ENCODE data around the gene METAP1D.

Gene METAP1D

DNA sequence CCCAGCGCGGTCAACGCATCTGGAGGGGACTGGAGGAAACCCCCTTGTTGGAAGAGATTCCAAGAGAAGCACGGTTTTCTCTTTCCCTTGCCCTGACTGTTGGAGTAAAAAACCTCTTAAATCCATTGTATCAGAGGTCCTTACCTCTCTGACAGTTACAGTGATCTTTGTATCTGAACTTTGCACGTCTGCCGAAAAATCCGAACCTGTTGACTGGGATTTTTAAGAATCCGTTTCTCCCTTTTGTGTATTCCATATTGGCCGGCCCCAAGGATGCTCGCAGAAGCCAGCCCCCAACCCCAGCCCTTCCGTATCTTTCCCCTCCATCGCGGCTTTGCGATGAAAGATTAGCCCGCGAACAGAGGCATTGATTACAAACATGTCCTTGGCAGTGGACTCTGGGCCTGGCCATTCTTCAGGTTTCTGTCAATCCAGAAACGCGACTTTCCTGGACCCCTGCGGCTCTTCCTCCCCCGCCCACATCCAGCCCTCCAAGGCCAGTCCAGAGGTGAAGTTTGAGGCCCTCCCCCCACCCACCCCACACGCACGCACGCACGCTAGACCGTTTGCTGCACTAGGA is 81.0 kb downstream of the METAP1D start:
- DNase-seq (ENCODE audit: low read depth): no peak

DNA sequence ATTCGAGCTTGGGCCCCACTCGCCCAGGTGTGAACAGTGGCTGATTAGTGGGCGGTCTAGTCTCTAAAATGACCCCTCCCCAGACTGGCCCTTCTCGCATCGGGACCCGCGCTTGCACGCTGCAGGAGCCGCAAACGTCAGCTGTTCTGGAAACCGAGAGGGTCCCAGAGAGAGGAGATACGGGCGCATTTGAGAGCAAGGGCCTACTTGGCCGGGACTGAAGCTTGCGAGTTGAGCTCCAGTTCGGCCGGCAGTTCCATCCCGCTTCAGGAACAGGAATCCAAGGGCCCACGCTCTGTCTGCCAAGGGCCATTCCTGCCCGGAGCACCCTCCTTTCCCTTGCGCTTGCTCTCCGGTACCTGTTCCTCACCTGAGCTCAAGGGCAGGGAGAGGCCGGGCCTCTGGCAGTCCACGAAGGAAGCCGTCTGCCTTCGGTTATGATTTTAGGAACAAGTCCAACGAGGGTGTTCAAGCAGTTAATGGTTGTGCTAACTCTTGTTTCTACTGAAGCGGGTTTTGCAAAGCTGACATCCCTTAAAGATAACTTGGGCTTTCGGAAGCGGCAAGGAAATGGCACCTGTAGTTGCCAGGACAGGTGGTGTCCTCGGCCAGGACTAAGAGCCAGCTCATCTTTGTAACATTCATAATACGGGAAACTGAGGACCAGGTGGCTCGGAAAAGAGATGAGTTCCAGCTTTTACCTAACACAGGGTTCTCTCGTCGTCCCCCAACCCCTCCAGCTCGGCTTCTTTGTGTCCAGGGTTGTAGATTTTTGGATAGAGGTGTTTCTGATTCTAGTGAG is 81.7 kb downstream of the METAP1D start:
- DNase-seq (ENCODE audit: low read depth): no peak

DNA sequence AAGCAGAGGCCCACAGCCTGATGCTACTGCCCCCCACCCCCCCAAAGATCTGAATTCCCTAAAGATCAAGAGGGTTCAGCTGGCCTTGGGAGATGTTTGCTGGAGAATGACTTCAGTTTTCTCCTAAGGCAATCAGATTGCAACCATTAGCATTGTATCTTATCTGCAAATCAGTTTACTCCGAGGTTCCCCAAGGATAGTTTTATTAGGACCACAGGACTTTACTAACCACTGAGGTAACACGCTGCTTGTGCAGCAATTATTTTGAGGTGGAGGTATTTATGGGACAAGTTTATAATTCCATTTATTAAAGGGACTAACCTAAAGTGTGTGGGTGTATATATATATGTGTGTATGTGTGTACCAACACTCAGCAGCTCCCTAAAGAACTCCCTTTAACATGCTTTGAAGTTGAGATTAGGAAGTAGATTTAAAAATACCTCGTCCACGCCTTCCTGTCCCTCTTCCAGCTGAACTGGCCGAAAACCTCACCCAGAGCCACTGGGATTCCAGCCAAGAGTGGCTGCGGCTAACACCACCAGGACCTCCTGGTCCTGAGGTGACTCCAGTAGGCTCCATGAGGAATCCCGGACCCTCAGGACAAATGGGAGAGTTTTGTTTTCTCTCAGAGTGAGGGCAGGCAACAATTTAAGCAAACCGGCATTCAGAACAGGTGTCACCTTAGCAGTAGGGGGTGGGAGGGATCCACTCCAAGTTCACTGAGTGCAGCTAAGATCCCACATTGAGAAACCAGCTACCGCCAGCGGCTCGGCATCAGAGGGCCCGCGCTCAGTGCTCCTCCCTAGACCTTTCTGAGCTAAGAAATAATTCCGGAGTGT is 82.6 kb downstream of the METAP1D start:
- no peak for DNase-seq (ENCODE audit: low read depth)

DNA sequence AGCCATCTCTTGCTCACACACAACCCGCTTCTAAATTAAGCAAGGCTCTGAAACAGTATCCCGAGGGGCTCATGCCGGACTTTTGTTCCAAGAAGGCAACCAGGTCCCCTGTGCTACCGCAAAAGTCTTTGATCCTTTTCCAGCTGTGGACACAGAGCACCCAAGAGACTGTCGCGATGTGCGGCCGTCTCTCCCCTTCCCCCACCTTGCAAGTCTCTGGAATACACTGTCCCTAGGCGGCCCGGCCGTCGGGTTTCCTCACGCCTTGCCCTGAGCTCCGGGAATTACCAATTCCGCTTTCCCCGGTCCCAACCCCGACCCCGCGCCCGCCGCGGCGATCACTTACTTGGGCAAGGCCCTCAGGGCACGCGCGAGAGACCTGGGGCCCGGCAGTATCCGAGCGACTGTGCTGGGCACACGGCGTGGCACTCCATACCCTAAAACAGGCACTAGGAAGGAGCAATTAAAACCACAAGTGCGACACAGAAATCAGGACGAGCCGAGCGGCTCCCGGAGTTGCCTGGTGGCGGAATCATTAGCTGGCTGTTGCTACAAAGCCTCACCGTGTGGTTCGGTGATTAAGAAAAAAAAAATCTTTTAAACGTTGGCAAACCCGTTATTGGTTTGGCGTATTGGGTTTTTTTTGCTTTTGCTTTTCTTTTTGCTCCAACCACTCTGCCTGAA is 83.3 kb downstream of the METAP1D start:
- DNase-seq (ENCODE audit: low read depth): no peak

DNA sequence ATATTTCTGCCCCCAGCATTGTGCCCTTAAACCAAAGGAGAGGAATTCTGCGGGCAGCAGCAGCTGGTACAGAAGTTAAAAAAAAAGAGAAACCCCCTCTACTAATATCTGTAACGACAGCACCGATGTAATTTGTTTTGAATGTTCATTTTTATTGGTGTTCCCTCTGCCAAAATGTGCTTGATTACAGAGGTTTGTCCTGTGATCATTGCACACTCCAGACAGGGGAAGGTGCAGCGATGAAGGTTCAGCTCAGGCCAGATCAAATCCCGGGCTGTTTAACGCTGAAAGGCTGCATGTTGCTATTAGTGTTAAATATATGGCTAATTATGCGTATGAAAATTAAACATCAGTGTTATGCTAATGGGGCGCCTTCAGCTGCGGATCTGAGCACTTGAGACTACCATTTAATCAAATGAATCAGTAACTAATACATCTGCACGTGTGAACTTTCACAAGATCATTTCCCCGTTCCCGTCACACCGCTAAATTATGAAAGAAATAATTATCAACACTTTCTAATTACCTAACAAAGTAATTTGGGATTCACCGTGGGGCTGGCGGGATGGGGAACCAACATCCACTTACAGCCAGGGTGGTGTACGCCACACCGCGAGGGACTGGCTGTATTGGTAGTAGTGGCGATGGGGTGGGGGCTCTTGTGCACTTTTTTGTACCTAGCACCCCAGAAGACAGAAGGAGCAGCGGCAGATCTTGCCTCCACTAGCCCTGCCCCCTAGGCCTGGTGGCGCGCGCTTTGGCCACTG is 84.1 kb downstream of the METAP1D start:
- no peak for DNase-seq (ENCODE audit: low read depth)

DNA sequence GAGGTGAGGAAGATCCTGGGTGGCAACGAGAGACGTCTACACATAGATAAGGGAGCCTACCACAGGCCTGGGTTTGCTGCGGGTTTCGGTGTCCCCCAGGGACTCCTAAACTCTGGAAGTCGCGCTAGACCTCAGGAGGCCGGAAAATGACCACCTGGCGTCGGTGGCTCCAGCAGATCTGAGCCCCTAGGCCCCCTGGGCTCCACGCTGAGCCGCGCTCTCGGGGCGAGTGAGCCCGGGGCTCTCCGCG is 84.6 kb downstream of the METAP1D start:
- DNase-seq (ENCODE audit: low read depth): no peak

DNA sequence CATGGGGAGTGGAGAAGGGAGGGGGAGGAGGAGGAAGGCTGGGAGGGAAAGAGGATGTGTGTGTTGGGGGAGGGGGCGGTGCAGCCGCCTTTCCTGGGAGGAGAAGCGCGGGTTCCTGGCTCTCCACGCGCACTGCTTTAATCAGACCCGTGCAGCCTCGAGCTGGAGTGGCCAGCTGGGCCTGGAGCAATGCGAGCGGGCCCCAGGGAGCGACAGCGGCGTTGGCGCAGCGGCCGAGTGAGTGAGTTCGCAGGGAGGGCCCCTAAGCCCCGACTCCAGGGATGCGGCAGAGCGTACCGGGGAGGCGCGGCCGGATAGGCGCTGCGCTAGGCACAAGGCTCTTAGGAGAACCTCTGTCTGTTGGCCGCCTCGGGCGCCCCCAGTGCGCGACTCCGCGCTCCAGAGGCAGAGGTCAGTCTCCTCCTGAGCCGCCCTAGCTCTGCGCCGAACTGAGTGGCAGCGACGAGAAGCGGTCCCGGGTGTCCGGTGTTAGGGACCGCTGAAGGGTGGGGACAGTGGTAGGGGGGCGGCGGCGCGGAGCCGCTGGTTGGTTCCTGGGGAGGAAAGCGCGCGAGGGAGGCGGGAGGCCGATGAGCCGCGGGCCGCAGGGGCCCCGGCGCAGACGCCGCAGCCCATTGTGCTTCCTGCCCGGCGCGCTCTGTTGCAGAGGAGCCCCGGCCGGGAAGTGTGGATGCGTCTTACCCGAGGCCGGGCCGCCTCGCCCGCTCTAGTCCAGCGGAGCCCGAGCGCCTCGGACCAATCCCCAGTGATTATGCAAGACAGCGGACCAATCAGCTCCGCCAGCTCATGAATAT is 85.1 kb downstream of the METAP1D start:
- peak; percentile 96 for DNase-seq (ENCODE audit: low read depth)

DNA sequence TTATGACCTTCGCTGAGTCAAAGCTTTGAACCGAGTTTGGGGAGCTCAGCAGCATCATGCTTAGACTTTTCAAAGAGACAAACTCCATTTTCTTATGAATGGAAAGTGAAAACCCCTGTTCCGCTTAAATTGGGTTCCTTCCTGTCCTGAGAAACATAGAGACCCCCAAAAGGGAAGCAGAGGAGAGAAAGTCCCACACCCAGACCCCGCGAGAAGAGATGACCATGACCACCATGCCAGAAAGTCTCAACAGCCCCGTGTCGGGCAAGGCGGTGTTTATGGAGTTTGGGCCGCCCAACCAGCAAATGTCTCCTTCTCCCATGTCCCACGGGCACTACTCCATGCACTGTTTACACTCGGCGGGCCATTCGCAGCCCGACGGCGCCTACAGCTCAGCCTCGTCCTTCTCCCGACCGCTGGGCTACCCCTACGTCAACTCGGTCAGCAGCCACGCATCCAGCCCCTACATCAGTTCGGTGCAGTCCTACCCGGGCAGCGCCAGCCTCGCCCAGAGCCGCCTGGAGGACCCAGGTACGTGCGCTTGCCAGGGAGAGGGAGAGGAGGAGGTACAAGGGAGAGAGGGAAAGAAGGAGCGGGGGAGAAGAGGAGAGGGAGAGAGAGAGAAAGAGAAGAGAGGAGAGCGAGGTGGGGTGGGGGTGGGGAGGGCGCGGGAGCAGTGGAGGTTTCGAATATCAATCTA is 85.9 kb downstream of the METAP1D start, which contains the start of gene DLX1:
TSS of gene DLX1 (plus strand) at position 48 of the 700 bp plus-strand sequence. CDS start at position 219, 171 bp downstream.
- no peak for DNase-seq (ENCODE audit: low read depth)

DNA sequence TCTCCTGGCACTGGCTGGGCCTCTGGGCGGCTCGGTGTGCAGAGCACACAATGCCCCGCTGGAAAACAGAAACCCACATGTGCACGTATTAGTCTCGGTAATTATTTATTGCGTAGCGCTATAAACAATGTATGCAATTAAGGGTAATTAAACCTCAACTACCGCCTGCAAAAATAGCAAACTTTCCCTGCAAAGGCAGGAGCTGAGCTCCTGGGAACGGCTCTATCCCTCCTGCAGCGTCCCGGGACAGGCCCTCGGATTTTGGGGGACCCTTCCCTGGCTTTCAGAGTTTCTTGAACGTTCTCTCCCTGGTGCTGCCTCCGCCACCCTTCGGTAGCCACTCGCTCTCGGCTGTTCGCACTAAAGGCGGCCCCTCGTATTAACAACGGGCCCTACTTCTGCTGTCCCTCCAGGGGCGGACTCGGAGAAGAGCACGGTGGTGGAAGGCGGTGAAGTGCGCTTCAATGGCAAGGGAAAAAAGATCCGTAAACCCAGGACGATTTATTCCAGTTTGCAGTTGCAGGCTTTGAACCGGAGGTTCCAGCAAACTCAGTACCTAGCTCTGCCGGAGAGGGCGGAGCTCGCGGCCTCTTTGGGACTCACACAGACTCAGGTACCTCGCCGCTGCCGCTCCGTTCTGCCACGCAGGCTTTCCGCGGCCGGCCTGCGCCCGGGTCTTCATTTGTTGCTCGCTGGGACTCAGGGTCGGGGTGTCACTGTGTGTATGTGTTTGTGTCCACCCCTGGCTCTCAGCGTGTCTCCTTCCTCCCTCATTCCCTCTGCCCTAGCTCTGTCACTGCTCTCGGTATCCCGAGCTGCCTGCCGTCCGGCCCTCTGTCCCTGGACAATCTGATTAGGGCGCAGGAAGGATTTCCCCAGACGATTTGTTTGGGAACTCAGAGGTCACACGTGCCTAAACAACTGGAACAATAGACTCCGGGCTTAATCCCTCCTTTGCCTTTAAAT is 86.8 kb downstream of the METAP1D start:
- no peak for DNase-seq (ENCODE audit: low read depth)

DNA sequence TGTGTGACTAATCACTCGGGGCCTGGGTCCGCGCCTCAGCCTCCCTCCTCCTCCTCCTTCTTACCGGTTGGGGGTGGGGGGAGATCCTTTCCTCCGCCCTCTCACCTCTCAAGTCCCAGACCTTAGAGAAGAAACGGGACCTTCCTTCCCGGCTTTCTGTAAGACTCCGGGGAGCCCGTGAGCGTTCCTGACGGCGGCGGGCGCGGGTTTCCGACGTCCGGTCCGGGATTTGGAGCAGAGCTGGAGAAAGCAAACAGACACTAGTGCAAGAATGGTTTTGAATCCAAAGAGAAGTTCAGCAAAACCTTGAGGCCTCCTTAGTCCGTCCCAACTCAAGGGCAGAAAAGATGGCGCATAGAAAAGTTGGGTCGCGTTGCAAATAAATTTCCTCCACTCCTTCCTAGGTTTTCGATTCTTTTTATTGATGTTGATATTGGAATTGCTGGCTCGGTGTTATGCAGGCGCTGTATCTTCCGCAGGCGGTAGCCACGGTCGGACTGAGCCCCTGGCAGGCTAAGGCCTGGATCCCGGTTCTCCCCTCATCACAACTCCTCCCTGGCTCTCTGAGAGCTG is 87.5 kb downstream of the METAP1D start:
- no peak for DNase-seq (ENCODE audit: low read depth)

DNA sequence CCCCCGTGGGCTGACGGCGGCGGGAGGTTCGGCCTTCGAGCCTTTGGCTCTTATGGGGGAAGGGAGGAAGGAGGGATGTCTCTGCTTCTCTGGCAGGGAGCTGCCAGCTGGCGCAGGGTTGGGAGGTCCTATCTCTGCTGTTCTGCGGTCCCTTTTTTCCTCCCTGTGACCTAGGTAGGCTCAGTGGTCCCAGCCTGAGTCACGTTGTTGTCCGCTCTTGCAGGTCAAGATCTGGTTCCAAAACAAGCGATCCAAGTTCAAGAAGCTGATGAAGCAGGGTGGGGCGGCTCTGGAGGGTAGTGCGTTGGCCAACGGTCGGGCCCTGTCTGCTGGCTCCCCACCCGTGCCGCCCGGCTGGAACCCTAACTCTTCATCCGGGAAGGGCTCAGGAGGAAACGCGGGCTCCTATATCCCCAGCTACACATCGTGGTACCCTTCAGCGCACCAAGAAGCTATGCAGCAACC is 88.1 kb downstream of the METAP1D start:
- DNase-seq (ENCODE audit: low read depth): no peak

DNA sequence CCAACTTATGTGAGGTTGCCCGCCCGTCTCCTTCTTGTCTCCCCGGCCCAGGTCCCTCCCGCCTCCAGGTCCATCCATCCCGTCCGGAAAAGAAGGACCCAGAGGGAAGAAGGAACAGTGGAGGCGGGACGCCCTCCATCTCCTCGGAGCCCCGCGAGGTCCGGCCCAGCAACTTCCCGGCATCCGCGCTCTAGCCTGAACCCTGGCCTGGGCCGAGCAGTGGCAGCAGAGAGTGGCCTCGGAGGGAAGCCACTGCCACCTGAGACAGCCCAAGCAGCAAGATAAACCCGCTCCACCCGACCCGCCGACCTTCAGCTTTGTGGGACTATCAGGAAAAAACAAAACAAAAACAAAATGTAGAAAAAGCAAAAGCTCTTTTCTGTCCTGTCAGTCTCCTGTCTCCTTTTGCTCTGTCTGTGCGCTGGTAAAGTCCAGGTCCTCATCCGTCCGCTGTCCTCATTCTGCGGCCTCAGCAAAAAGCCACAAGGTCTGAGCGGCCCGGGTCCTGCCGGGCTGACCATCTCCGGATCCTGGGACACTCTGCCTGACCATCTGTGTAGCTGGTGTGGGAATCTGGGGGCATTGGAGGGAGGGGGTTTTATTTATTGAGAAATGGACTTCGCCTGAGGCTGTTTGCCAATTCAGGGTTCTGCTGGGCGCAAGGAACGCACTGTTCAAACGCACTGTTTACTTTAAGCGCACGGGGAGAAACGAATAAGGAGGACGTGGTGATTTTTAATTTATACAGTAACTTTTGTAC is 88.7 kb downstream of the METAP1D start:
- no peak for DNase-seq (ENCODE audit: low read depth)

DNA sequence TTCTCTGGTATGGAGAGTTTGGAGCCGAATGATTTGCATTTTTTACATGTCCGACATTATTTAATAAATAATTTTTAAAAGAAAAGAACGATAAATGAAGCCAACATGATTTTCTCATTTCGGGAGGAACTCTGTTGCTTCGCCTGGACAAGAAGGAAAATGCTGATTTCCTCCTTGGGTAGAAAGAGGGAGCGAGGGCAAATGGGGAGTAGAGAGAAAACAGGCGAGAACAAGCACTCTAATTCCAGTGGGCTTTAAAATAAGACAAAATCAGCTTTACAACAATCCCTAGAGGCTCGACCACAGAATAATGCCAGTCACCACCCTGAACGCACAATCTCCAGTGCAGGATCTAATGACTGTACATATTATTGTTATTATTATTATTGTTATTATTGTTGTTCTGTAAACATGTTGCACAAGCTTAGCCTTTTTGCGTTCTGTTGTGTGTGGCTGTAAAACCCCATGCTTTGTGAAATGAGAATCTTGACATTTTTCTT is 89.3 kb downstream of the METAP1D start:
- no peak for DNase-seq (ENCODE audit: low read depth)

DNA sequence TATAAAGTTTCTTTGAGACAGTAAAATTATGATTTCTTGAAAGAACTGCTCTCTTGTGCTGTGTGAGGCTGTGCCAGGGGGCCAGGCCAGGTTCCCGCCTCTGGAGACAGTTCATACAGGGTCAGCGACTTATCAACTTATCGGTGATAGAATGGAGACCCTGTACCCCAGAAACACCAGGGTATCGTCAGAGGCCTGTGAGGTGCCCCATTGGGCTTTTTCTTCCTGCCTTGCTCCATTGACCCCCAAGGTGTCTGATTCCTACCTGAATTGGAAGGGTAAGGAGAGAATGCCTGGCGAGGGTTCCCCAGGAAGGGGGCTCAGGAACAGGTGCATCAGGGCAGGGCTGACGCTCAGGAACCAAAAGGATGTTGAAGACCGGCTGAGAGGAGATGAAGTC is 89.9 kb downstream of the METAP1D start:
- no peak for DNase-seq (ENCODE audit: low read depth)

DNA sequence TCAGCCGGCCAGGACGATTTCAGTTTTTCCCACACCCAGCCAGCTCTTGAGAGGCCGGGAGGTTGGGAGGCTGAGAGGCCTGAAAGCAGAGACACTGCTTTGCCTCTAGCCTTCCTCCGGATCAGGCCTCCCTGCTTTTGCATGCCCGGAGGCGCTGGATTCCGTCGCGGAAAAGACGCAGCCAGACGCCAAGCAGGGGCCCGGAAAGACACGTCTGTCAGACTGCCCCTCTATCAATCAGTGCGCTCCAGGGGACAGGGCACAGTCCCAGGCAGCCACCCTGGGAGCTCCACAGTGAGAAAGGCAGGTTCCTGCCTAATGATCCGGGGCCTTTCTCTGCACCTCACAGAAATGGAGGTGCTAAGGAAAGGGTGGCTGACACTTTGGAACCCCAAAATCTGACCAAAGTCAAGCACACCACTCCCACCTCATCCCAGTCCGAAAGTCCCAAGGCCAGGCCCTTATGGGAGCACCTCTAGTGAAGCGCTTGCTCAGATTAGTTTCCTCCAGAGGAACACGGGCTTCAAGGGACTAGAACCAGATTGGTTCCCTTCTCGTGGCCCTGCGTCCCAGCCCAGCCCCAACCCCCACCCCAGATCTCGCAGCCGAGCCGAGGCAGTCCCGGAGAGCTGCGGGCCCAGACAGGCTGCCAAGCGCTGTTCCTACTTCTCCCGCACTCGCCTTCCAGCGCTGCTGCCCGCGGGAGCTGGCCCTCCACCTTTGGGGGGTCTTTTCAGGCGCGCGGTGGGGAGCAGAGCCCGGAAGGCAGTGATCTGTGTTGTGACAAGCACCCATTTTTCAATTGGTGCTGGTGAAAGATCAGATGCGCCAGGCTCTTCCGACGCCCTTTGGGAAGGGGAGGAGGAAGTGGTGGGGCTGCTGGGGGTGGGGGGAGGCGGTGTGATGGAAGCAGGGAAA is 90.5 kb downstream of the METAP1D start:
- no peak for DNase-seq (ENCODE audit: low read depth)

DNA sequence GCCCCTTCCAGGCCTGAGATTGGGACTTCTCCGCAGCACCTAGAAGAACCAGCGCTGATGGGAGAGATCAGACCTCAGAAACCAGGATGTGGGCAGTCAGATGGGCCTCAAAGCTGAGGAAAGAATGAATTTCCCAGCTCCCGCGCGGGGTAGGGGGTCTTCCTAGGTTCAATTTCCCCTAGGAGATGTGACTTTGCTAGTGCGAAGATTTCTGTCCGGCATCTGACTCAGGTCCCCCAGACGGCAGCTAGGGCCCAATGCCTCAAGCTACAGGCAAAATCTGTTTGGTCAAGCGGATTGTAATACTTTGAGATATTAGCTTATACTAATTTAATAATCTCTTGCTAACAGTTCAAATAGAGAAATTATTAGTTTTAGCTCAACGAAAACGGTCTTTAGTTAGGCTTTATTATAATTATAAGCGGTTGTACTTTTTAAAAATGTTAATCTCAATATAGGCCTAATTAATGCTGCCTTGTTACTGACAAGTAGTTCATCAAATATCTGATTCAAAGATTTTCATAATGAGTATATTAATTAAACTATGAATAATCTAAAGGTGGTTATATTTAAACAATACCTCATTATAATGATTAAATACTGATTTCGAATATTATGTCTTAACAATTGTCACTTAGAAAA is 91.4 kb downstream of the METAP1D start:
- no peak for DNase-seq (ENCODE audit: low read depth)
